ENCODE measurements around the gene PRM2.

Gene PRM2

DNA sequence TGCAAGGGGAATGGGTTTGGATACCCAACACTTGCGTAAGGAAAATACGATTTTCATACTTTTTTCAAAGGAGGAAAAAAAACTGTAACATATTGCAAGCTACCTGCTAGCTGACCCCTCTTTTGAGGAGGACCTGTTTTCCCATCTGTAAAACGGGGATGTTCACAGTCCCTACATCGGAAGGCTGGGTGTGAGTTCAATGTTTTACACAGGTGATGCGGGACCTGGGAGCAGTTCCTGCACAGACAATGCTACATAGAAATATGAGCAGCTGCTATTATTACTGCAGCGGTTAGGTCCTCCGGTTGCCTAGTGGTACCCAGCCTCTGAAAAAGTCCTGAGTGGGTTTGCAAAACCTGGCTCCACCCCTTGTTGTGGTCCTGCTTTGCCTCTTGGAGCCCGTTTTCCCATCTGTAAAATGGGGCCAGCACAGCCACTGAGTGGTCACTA, 23.8 kb downstream of the PRM2 start:
- in situ Hi-C loops (cut with HindIII; ENCODE audit: low sequenced_read_pairs) = loop anchor here (25.0 kb wide), 1 partner anchor 290 kb away; no protein-coding TSS in a partner anchor

DNA sequence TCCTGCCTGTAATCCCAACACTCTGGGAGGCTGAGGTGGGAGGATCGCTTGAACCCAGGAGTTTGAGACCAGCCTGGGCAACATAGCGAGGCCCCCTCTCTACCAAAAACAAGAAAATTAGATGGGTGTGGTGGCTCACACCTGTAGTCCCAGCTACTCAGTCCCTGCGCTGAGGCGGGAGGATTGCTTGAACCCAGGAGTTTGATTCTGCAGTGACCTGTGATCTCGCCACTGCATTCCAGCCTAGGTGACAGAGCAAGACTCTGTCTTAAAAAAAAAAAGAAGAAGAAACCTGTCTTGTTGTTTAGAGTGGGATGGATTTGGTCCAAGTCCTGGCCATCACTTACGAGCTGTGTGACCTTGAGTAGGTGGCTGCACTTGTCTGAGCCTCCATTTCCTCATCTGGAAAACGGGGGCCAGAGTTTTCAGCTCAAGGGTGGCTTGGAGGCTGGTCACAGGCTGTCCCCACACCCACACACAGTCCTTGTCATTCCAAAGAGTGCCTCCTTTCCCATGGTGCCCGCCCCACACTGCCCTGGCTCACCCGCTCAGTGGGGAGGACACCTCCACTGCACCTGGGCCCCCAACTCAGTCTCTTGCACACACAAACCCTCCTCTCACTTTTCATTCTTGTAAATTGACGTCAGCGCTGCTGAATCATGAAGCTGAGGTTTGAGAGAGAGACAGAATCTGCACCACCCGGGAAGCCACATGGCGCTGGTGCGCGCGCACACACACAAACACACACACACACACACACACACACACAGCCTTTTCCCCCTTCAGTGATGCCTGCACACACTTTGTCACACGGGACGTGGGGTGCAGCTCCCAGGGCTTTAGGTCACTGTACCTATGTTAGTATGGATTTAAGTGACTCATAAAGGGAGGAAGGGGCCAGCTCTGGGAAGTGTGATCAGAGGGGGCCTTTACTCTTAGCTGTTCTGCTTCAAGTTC, 24.5 kb downstream of the PRM2 start:
- in situ Hi-C loops (cut with HindIII; ENCODE audit: low sequenced_read_pairs) = loop anchor here (25.0 kb wide), 1 partner anchor 290 kb away; no protein-coding TSS in a partner anchor

DNA sequence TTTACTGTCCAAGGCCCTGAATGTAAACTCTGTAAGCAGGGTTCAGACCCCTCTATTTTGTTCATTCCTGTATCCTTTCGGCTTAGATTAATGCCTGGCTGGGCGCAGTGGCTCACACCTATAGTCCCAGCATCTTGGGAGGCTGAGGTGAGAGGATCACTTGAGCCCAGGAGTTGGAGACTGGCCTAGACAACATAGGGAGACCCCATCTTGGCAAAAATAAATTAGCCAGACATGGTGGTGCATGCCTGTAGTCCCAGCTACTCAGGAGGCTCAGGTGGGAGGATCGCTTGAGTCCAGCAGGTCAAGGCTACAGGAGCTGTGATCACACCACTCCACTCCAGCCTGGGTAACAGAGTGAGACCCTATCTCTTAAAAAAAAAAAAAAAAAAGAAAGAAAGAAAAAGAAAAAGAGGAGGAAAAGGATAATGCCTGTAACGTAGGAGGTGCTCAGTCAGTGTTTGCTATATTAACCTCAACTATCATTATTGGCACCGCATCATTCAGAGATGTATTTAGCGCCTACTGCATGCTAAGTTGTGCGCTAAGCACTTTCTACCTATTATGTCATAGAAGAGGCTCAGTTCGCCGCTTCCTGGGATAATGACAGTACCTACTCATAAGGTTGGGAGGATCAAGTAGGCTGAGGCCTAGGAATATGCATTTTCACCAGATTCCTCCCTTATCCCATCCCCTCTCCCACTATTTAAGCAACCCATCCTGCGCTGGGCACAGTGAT, 25.3 kb downstream of the PRM2 start:
- in situ Hi-C loops (cut with HindIII; ENCODE audit: low sequenced_read_pairs) = loop anchor here (25.0 kb wide), 1 partner anchor 289 kb away; no protein-coding TSS in a partner anchor

GRCh38 chr16:11250091-11250785, 26.0 kb downstream of the PRM2 start:
- in situ Hi-C loops (cut with HindIII; ENCODE audit: low sequenced_read_pairs) = loop anchor here (25.0 kb wide), 1 partner anchor 288 kb away; no protein-coding TSS in a partner anchor

DNA sequence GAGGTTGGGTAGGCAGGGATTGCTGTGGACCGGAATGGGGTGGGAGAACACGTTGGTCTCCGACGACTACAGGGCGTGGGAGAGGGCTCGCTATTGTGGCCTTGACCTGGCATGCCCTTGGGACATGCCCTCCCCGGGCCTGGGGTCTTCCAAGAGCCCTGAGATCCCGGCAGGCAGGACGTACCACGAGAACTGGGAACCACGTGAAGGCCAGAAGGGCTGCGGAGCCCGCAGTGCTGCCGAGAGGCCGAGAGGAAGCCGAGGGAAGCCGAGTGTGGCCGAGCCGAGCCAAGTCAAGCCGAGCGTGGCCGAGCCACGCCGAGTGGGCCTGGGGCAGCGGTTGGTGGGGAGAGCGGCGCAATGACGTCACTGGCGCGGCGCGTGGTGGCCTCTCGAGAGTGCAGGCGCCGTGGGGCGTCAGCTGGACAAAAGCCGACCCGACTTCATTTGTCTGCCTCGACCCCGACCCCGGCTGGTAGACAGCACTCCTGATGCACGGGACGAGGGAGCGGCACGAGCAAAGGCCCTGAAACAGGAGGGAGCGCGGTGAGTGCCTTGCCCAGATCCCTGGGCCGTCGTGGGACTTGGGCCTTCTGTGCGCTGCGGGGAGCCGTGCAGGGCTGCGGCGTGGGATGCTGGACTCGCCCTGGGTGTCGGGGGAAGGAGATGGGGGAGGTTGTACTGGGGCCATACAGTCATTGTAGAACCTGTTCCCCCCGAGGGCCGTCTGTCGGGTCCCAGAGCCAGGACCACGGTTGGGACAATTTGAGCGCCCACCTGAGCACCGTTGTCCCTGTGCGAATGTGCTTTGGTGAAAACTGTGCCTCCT, 26.8 kb downstream of the PRM2 start:
- in situ Hi-C loops (cut with HindIII; ENCODE audit: low sequenced_read_pairs) = loop anchor here (25.0 kb wide), 1 partner anchor 287 kb away; no protein-coding TSS in a partner anchor

DNA sequence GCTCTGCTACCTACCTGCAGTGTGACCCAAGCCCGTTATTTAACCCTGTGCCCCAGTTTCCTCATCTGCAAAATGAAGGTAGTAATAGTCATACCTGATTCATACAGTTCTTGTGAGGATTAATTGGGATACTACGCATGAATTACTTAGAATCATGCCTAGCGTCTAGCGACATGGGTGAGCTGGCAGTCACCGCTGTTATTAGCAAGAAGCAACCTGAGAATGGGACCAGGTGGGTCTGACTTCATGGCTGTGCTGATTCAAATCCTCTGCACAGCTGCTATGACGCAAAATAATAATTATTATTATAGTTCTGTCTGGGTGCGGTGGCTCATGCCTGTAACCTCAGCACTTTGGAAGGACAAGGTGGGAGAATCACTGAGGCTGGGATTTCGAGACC, 28.1 kb downstream of the PRM2 start:
- in situ Hi-C loops (cut with HindIII; ENCODE audit: low sequenced_read_pairs) = no loop called here

- in situ Hi-C loops (cut with HindIII; ENCODE audit: low sequenced_read_pairs) = no loop called here
These were observed 30.3 kb downstream of the PRM2 start for GRCh38 chr16:11245988-11246387.

DNA sequence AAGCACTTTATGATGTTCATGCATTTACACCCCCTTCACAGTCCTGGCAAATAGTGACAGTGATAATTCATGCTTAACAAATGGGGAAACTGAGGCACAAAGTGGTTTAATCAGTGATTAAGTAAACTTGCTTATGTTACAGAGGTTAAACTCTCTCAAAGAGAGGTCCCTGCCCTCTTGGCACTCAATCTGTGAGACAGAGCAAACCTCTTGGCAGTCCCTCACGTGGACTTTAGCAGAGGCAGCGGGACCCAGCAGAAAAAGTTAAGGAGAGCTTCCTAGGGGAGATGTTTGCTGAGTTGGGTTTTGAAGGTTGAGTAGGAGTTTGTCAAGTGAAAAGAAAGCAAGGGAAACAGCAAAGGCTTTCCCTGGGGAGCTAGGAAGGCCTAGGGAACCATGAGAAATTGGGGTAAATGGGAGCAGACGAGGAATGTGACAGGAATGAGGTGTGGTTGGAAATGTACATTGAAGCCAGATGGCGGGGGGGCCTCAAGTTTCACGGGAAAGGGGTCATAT, 31.0 kb downstream of the PRM2 start:
- in situ Hi-C loops (cut with HindIII; ENCODE audit: low sequenced_read_pairs) = no loop called here

DNA sequence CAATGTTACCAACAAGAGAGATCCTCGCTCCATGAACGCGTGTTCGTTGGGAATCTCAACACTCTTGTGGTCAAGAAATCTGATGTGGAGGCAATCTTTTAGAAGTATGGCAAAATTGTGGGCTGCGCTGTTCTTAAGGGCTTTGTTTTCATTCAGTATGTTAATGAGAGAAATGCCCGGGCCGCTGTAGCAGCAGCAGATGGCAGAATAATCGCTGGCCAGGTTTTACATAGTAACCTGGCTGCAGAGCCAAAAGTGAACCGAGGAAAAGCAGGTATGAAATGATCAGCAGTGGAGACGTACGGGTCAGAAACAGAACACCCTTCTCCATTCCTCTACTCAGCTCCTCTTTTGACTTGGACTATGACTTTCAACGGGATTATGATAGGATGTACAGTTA, 33.6 kb downstream of the PRM2 start:
- in situ Hi-C loops (cut with HindIII; ENCODE audit: low sequenced_read_pairs) = no loop called here

GRCh38 chr16:11241480-11242204, 34.6 kb downstream of the PRM2 start:
- in situ Hi-C loops (cut with HindIII; ENCODE audit: low sequenced_read_pairs) = no loop called here

DNA sequence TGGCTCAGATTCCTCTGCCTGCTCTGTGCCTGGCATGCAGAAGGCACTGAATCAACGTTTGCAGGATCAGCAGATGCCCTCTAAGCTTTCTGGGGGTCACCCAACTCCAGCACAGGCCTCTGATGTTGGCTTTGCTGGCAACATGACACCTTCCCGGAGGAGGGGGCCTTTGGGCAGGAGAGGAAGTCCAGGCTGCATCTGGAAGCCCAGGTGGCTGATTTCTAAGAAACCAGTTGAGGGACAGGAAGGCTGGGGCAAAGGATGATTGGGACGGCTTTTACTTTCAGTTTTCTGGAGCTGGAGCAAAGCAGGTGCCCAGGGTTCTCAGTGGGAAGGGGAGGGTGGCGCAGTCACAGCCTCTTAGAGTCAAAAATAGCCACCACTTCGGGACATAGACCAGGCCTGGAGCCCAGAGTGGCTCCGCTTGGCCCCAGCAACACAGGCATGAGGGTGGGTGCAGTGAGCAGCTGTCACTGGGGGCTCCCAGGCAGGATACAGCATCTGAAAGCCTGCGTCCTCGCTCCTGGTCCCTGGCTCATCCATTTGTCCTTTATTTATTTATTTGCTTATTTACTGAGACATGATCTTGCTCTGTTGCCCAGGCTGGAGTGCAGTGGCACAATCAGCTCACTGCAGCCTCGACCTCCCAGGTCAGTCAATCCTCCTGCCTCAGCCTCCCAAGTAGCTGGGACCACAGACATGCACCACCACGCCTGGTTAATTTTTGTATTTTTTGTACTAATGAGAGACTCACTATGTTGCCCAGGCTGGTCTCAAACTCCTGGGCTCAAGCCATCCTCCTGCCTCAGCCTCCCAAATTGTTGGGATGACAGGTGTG, 35.4 kb downstream of the PRM2 start:
- in situ Hi-C loops (cut with HindIII; ENCODE audit: low sequenced_read_pairs) = no loop called here

GRCh38 chr16:11239644-11240632, 36.3 kb downstream of the PRM2 start:
- in situ Hi-C loops (cut with HindIII; ENCODE audit: low sequenced_read_pairs) = loop anchor here (10.0 kb wide), 1 partner anchor 155 kb away; no protein-coding TSS in a partner anchor

DNA sequence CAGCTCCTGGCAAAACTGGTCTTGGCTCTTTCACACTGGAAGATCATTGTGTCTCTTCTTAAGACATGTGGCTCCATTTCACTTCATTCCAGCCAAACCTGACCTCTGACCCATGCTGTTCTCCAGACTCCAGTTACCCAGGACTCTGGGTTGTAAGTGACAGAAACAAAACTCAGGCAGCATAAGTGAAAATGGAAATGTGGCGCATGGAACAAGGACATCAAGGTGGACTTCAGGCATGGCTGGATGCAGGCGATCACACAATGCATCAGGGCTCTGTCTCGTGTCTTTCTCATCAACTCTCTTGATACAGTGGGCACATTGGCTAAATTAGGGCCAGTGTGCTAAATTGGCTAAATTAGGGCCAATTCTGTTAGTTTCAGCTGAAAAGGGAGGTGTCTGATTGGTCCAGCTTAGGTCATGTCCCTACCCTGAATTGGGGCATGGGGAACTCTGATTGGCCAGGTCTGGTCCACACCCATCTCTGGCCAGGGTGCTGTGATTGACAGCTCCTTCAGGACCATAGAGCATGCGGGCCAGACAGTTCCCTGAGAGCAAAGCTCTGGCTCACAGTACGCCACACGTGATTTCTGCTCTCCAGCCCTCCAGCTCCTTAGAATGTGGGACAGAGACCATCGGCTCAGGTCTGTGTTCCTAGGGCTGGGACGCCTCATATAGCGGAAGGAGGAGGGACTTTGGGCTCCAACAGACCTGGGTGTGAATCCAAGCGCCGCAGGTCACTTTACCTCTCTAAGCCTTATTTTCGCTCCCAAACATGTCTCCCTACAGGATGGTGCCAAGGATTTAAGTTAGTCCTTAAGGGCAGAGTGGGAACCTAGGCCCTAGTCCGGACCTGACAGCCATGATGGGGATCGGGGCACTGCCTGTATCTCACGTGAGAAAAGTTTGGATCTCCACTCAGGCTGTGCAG, 37.7 kb downstream of the PRM2 start:
- in situ Hi-C loops (cut with HindIII; ENCODE audit: low sequenced_read_pairs) = loop anchor here (10.0 kb wide), 1 partner anchor 154 kb away; no protein-coding TSS in a partner anchor

DNA sequence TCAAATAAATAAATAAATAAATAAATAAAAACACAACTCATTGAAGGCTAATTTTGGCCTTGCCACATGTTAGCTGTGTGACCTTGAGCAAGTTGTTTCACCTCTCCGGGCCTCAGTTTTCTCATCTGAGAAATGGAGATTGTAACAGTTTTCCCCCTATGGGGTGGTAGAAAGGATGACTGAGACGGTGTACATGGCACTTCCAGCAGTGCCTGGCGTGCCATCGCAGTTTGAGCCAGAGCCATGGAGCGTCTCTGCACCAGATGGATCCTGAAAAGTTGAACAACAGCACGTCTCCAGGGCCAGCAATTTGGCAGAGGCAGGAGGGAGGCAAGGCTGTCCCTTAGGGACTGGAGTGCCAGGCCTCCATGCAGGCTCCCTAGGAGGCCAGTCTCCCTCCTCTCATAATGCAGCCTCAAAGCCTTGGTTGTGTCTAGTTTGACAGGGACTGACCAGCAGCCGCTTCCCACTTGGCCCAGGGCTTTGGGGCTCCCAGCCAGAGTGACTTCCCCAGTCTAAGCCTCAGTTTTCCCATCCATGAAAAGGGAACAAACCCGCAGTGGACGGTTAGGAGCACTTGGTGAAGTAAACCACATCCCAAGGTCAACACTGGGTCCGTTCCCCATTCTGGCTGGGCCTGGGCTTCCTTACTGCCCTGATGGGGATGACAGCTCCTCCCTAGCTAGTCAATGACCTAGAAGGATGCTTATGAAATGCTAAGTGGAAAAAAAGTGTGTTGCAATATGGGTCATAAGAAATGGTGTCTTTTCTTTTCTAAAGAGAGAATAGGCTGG, 39.6 kb downstream of the PRM2 start:
- in situ Hi-C loops (cut with HindIII; ENCODE audit: low sequenced_read_pairs) = loop anchor here (10.0 kb wide), 1 partner anchor 152 kb away; no protein-coding TSS in a partner anchor

- in situ Hi-C loops (cut with HindIII; ENCODE audit: low sequenced_read_pairs) = loop anchor here (10.0 kb wide), 1 partner anchor 151 kb away; no protein-coding TSS in a partner anchor
These were observed 40.6 kb downstream of the PRM2 start for GRCh38 chr16:11235703-11235991.
